ENCODE results near the gene PHF21B. TPM values are rescaled to one million over a fixed set of nuclear protein-coding genes. Genes with fewer than 3 reads are reported as not detected.

The PHF21B gene
- total and polyA plus RNA-seq, 2 of the 8 experiments (the other 6 are each of a cell fraction or from before 2014, with no cell fraction given), result 19.3 to 68.1 TPM

- Histone ChIP-seq H2BK120ac (replicated peaks; ENCODE audit: low read depth, low read length) (no peak overlapping the region), H3K79me2 (ENCODE audit: control insufficient read depth in 1 of 2, insufficient read depth in 2 of 2, low read length in 2 of 2) (no peaks in the 10 kb centered on the region), H3K14ac (ENCODE audit: insufficient read length) (no peak overlapping the region), H4K8ac (ENCODE audit: extremely low read depth, insufficient read depth, low read length) (no peak overlapping the region), H3K4ac (replicated peaks; ENCODE audit: insufficient read length, low read depth, low read length) (no peak overlapping the region), H2AFZ (ENCODE audit: low read length) (no peak overlapping the region), H3K56ac (replicated peaks; ENCODE audit: insufficient read length, low read depth, low read length) (no peak overlapping the region), H3K9me3 (ENCODE audit: insufficient read depth in 2 of 2, low read depth in 1 of 2, low read length in 1 of 2) (no peaks in the 10 kb centered on the region), H3K9ac (replicated peaks in 1 of 4; ENCODE audit: extremely low read depth in 1 of 4, low read depth in 3 of 4, low read length in 3 of 4) (no peak overlapping the region), H4K5ac (ENCODE audit: insufficient read length, low read depth, low read length) (no peak overlapping the region), H2BK20ac (ENCODE audit: low read length) (no peak overlapping the region), H2BK5ac (ENCODE audit: low read depth, low read length) (no peak overlapping the region), H3K4me1 (replicated peaks in 1 of 4; ENCODE audit: control insufficient read depth in 3 of 4, insufficient read depth in 4 of 4, low read length in 3 of 4) (no peaks in the 10 kb centered on the region), H2BK15ac (ENCODE audit: low read length) (no peak overlapping the region), H3K4me2 (ENCODE audit: insufficient read depth in 1 of 2, low read depth in 2 of 2, low read length in 2 of 2) (no peak overlapping the region), H4K91ac (replicated peaks; ENCODE audit: insufficient read length, low read length) (no peak overlapping the region), H4K20me1 (replicated peaks in 1 of 2; ENCODE audit: control insufficient read depth in 1 of 2, insufficient read depth in 2 of 2, low read length in 2 of 2) (peaks cover 0 to 1% of the 10 kb centered on the region in 2 experiments), H3K27me3 (replicated peaks in 1 of 4; ENCODE audit: control insufficient read depth in 3 of 4, extremely low read depth in 1 of 4, insufficient read depth in 3 of 4, low read length in 3 of 4) (no peaks in the 10 kb centered on the region), H3K79me1 (ENCODE audit: low read depth, low read length) (no peaks in the 10 kb centered on the region), H3K27ac (ENCODE audit: low read depth, low read length) (no peak overlapping the region), H3K23me2 (ENCODE audit: low read depth, low read length) (no peaks in the 10 kb centered on the region), H3K18ac (ENCODE audit: extremely low read depth, low read length) (no peak overlapping the region), H3K4me3 (ENCODE audit: extremely low read depth in 1 of 4, insufficient read depth in 2 of 4, low read depth in 3 of 4, low read length in 4 of 4) (no peak overlapping the region), H3K23ac (ENCODE audit: insufficient read length) (no peak overlapping the region), H3K36me3 (ENCODE audit: control insufficient read depth in 2 of 4, insufficient read depth in 4 of 4, low read length in 3 of 4) (peaks cover 0 to 6% (median 1%) of the 10 kb centered on the region in 4 experiments; a peak in 3 of 8 replicates), H2AK5ac (ENCODE audit: low read depth, low read length) (no peak overlapping the region), H2BK12ac (ENCODE audit: low read depth, low read length) (no peak overlapping the region)
- TF ChIP-seq SIX5 (IDR thresholded peaks at IDR 0.05; ENCODE audit: low read depth, low read length) (no peak), GABPA (IDR thresholded peaks at IDR 0.05; ENCODE audit: borderline replicate concordance, insufficient read depth, low read length) (no peak), JUN (IDR thresholded peaks at IDR 0.05; ENCODE audit: low read depth, low read length) (no peak), SP4 (IDR thresholded peaks at IDR 0.05; ENCODE audit: low read length) (no peak), SIN3A (conservative IDR thresholded peaks at IDR 0.05 in 1 of 2, IDR thresholded peaks at IDR 0.05 in 1 of 2; ENCODE audit: low read depth in 1 of 2, low read length in 2 of 2) (no peak), PHF8 (conservative IDR thresholded peaks at IDR 0.05; ENCODE audit: low read depth, low read length) (no peak), RXRA (IDR thresholded peaks at IDR 0.05; ENCODE audit: insufficient read depth, low read depth, low read length) (no peak), CHD2 (IDR thresholded peaks at IDR 0.05; ENCODE audit: low read length) (no peak), SAP30 (IDR thresholded peaks at IDR 0.05; ENCODE audit: insufficient read depth, insufficient replicate concordance, low read length) (no peak), KDM1A (IDR thresholded peaks at IDR 0.05; ENCODE audit: borderline replicate concordance, low read length) (no peak), SP2 (IDR thresholded peaks at IDR 0.05; ENCODE audit: low read length) (no peak), BACH1 (IDR thresholded peaks at IDR 0.05; ENCODE audit: low read length) (no peak)
- ChIA-PET CTCF (ENCODE audit: partially characterized antibody) (interaction anchor here (0.6 kb wide), 1 partner anchor 90 kb away, joined by 3 read pairs; no protein-coding TSS in a partner anchor), POLR2A (ENCODE audit: partially characterized antibody) (no interaction called here)
- WGBS, 2 experiments (ENCODE audit: extremely low coverage in 1 of 2, insufficient coverage in 1 of 2, insufficient read length in 1 of 2, insufficient replicate concordance in 2 of 2, low coverage in 1 of 2, low lambda C conversion rate in 2 of 2, missing lambda C conversion rate in 1 of 2), result 86% methylated on average over 6 of the region's 6 CpGs; no CpG with 5 or more reads in 1 of the 2 experiments
- no peak for DNase-seq (ENCODE audit: low read depth in 1 of 2, low spot score in 2 of 2)
- FAIRE-seq, result no peak
Observed at GRCh38 chr22:44850946-44851345, 158.9 kb downstream of the PHF21B start.

Data from H1 (cell line).